ENCODE measurements around the gene LACTB.

- TF ChIP-seq CTCF (IDR thresholded peaks at IDR 0.05) (no peak), POLR2A (IDR thresholded peaks at IDR 0.05) (no peak)
Observed at GRCh38 chr15:63072809-63073277, 48.8 kb upstream of the LACTB start.
